NOMO-1 treated with DMSO at 0.1 percent for 48 hours (cell line): ENCODE results near the gene LPAR3.
"Not testable (repeated sequence)": the region's sequence is repeated elsewhere in the genome, so short reads cannot be mapped to it uniquely, and the experiment has no call there.

Experiments used
- DNase-seq: peaks from one replicate; lab custom pipeline; 2025; ENCODE audit not compliant: unreplicated experiment; lab: John Stamatoyannopoulos, UW

The LPAR3 gene

GRCh38 chr1:84892705-84893618, at the start of gene LPAR3:
Gene LPAR3, minus strand, starts transcription at chr1:84893206. Its CDS starts 27,086 bp downstream, at chr1:84866120.
- DNase-seq: peak; percentile 64

GRCh38 chr1:84941843-84942242, 48.8 kb upstream of the LPAR3 start:
- DNase-seq: no peak

GRCh38 chr1:84940481-84940880, 47.5 kb upstream of the LPAR3 start:
- DNase-seq: no peak

GRCh38 chr1:84939761-84940160, 46.8 kb upstream of the LPAR3 start:
- DNase-seq: no peak

GRCh38 chr1:84939151-84939550, 46.1 kb upstream of the LPAR3 start:
- no peak for DNase-seq

- peak; percentile 56 for DNase-seq
Observed at GRCh38 chr1:84936116-84936810, 43.3 kb upstream of the LPAR3 start.

- DNase-seq: no peak
Observed at GRCh38 chr1:84933011-84933611, 40.1 kb upstream of the LPAR3 start.

- no peak for DNase-seq
Observed at GRCh38 chr1:84930831-84931230, 37.8 kb upstream of the LPAR3 start.

- DNase-seq: no peak
Observed at GRCh38 chr1:84930329-84930728, 37.3 kb upstream of the LPAR3 start.

GRCh38 chr1:84929581-84929980, 36.6 kb upstream of the LPAR3 start:
- no peak for DNase-seq

GRCh38 chr1:84928979-84929378, 36.0 kb upstream of the LPAR3 start:
- no peak for DNase-seq

- DNase-seq: no peak
Observed at GRCh38 chr1:84923317-84923716, 30.3 kb upstream of the LPAR3 start.

GRCh38 chr1:84920159-84920558, 27.2 kb upstream of the LPAR3 start:
- no peak for DNase-seq

- DNase-seq: no peak
Observed at GRCh38 chr1:84919461-84919970, 26.5 kb upstream of the LPAR3 start.

- DNase-seq: no peak
Observed at GRCh38 chr1:84918726-84919336, 25.8 kb upstream of the LPAR3 start.

- DNase-seq: no peak
Observed at GRCh38 chr1:84916897-84917296, 23.9 kb upstream of the LPAR3 start.

GRCh38 chr1:84913555-84913892, 20.5 kb upstream of the LPAR3 start:
- DNase-seq: peak; percentile 59

GRCh38 chr1:84912726-84913554, 19.9 kb upstream of the LPAR3 start:
- DNase-seq: peak; percentile 7

- not testable (repeated sequence) for DNase-seq
Observed at GRCh38 chr1:84908746-84909464, 15.9 kb upstream of the LPAR3 start.
